ENCODE measurements around the gene SIN3A. TPM values are rescaled to one million over a fixed set of nuclear protein-coding genes. Genes with fewer than 3 reads are reported as not detected.

The SIN3A gene
- total and polyA plus RNA-seq, 2 of the 8 experiments (the other 6 are each of a cell fraction or from before 2014, with no cell fraction given): 69.5 to 109 TPM

- TF ChIP-seq, protein P1, sequence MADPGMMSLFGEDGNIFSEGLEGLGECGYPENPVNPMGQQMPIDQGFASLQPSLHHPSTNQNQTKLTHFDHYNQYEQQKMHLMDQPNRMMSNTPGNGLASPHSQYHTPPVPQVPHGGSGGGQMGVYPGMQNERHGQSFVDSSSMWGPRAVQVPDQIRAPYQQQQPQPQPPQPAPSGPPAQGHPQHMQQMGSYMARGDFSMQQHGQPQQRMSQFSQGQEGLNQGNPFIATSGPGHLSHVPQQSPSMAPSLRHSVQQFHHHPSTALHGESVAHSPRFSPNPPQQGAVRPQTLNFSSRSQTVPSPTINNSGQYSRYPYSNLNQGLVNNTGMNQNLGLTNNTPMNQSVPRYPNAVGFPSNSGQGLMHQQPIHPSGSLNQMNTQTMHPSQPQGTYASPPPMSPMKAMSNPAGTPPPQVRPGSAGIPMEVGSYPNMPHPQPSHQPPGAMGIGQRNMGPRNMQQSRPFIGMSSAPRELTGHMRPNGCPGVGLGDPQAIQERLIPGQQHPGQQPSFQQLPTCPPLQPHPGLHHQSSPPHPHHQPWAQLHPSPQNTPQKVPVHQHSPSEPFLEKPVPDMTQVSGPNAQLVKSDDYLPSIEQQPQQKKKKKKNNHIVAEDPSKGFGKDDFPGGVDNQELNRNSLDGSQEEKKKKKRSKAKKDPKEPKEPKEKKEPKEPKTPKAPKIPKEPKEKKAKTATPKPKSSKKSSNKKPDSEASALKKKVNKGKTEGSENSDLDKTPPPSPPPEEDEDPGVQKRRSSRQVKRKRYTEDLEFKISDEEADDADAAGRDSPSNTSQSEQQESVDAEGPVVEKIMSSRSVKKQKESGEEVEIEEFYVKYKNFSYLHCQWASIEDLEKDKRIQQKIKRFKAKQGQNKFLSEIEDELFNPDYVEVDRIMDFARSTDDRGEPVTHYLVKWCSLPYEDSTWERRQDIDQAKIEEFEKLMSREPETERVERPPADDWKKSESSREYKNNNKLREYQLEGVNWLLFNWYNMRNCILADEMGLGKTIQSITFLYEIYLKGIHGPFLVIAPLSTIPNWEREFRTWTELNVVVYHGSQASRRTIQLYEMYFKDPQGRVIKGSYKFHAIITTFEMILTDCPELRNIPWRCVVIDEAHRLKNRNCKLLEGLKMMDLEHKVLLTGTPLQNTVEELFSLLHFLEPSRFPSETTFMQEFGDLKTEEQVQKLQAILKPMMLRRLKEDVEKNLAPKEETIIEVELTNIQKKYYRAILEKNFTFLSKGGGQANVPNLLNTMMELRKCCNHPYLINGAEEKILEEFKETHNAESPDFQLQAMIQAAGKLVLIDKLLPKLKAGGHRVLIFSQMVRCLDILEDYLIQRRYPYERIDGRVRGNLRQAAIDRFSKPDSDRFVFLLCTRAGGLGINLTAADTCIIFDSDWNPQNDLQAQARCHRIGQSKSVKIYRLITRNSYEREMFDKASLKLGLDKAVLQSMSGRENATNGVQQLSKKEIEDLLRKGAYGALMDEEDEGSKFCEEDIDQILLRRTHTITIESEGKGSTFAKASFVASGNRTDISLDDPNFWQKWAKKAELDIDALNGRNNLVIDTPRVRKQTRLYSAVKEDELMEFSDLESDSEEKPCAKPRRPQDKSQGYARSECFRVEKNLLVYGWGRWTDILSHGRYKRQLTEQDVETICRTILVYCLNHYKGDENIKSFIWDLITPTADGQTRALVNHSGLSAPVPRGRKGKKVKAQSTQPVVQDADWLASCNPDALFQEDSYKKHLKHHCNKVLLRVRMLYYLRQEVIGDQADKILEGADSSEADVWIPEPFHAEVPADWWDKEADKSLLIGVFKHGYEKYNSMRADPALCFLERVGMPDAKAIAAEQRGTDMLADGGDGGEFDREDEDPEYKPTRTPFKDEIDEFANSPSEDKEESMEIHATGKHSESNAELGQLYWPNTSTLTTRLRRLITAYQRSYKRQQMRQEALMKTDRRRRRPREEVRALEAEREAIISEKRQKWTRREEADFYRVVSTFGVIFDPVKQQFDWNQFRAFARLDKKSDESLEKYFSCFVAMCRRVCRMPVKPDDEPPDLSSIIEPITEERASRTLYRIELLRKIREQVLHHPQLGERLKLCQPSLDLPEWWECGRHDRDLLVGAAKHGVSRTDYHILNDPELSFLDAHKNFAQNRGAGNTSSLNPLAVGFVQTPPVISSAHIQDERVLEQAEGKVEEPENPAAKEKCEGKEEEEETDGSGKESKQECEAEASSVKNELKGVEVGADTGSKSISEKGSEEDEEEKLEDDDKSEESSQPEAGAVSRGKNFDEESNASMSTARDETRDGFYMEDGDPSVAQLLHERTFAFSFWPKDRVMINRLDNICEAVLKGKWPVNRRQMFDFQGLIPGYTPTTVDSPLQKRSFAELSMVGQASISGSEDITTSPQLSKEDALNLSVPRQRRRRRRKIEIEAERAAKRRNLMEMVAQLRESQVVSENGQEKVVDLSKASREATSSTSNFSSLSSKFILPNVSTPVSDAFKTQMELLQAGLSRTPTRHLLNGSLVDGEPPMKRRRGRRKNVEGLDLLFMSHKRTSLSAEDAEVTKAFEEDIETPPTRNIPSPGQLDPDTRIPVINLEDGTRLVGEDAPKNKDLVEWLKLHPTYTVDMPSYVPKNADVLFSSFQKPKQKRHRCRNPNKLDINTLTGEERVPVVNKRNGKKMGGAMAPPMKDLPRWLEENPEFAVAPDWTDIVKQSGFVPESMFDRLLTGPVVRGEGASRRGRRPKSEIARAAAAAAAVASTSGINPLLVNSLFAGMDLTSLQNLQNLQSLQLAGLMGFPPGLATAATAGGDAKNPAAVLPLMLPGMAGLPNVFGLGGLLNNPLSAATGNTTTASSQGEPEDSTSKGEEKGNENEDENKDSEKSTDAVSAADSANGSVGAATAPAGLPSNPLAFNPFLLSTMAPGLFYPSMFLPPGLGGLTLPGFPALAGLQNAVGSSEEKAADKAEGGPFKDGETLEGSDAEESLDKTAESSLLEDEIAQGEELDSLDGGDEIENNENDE (IDR thresholded peaks at IDR 0.05; ENCODE audit: insufficient replicate concordance, low read length): no peak
- TF ChIP-seq PHF8 (conservative IDR thresholded peaks at IDR 0.05; ENCODE audit: low read depth, low read length): no peak
- TF ChIP-seq ZNF274 (IDR thresholded peaks at IDR 0.05; ENCODE audit: borderline replicate concordance, extremely low read depth, low read length): no peak
- no peak for TF ChIP-seq EP300 (IDR thresholded peaks at IDR 0.05; ENCODE audit: borderline replicate concordance in 1 of 2, low read depth in 2 of 2, low read length in 2 of 2)
- no peak for TF ChIP-seq HDAC2 (IDR thresholded peaks at IDR 0.05; ENCODE audit: borderline replicate concordance in 1 of 2, low read depth in 2 of 2, low read length in 2 of 2)
- no peak for TF ChIP-seq RAD21 (IDR thresholded peaks at IDR 0.05 in 1 of 2, conservative IDR thresholded peaks at IDR 0.05 in 1 of 2; ENCODE audit: low read depth in 2 of 2, low read length in 2 of 2)
These were observed 42.2 kb upstream of the SIN3A start (continued) for GRCh38 chr15:75493732-75494131.

Measured in H1 (cell line).